GM12864 (cell line): ENCODE results near the gene TLR10.

ENCODE experiments used
- DNase-seq: peaks from one replicate; pipeline ENCODE4 v3.0.0-alpha.2; 2011; ENCODE audit warnings: low read depth
- H3K4me3 ChIP-seq: 2 replicates; pipeline ENCODE4 v1.5.1; 2011; ENCODE audit warnings: mild to moderate bottlenecking, low read depth, low read length, control low read depth
- TF ChIP-seq, protein P1 (sequence below): IDR thresholded peaks from 2 replicates; pipeline ENCODE4 v1.5.1; 2011; ENCODE audit warnings: low read depth, mild to moderate bottlenecking, moderate library complexity, low read length, control low read depth, inconsistent platforms; ENCODE audit errors: missing control alignments

Gene TLR10

DNA sequence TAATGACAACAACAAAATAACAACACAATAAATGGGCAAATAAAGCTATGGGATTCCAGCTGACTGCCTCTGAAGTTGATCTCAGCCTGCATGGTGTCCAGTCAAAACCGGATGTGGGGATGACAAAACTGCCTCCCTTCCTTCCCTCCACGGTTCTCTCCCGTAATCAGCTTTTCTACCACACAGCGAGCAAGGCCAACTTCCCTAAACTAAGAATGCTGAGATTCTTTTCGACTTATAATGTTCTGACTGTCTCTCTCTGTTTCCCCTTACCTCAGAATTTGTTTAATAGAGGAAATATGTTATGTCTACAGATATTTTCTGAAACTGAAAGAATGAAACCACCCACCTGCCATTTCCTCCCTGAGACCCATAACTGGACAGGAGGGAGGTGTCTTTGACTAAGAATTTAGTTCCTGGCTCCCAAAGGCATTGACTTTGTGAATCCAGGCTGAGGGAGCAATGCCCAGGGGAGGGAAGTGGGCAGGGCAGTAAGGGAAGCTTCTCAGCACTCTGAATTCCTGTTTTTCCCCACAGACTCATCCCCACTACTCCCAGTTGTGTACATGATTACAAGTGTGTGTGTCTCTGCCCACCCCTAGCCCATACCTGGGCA is 22.8 kb upstream of the TLR10 start:
- DNase-seq = peak; percentile 85
- peak overlapping the region; percentile 43; the same call in 1 of the 2 replicates for H3K4me3 ChIP-seq
- TF ChIP-seq, protein P1, sequence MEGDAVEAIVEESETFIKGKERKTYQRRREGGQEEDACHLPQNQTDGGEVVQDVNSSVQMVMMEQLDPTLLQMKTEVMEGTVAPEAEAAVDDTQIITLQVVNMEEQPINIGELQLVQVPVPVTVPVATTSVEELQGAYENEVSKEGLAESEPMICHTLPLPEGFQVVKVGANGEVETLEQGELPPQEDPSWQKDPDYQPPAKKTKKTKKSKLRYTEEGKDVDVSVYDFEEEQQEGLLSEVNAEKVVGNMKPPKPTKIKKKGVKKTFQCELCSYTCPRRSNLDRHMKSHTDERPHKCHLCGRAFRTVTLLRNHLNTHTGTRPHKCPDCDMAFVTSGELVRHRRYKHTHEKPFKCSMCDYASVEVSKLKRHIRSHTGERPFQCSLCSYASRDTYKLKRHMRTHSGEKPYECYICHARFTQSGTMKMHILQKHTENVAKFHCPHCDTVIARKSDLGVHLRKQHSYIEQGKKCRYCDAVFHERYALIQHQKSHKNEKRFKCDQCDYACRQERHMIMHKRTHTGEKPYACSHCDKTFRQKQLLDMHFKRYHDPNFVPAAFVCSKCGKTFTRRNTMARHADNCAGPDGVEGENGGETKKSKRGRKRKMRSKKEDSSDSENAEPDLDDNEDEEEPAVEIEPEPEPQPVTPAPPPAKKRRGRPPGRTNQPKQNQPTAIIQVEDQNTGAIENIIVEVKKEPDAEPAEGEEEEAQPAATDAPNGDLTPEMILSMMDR = no peak

DNA sequence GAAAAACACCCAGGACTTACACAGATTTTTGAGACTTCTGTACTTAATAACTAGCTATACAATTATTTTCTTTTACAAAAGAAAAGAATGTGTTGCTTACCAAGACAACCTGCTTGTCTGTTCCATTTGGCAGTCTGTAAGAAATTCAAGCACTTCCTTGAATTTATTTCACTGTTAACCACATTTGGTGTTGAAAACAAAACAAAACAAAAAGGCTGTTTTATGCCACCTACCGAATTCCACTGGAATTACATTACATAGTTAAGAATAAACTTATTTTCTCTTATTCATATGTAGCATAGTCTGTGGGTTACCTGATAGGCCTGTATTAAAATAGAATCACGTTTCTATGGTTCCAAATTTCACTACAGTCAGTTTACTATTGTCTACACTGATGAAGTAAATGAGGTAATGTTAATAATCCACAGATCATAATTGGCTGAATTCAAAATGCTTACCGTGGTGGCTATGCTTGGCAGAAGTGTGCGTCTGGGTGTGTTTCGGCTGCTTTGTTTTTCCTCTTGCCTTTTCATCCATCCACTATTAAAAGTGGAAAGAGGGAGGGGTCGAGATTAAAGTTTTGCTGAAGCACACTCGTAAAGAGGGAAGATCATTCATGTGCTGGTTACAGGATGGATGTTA is 22.0 kb upstream of the TLR10 start, which contains the start of gene TLR1:
TLR1 (minus strand) TSS at position 138 of the 642 bp plus-strand sequence. CDS start 5,960 bp downstream, outside the sequence.
- H3K4me3 ChIP-seq = peak within 1 kb of the TSS; percentile 43
- TF ChIP-seq, protein P1 = peak; percentile 38
- DNase-seq = no peak

DNA sequence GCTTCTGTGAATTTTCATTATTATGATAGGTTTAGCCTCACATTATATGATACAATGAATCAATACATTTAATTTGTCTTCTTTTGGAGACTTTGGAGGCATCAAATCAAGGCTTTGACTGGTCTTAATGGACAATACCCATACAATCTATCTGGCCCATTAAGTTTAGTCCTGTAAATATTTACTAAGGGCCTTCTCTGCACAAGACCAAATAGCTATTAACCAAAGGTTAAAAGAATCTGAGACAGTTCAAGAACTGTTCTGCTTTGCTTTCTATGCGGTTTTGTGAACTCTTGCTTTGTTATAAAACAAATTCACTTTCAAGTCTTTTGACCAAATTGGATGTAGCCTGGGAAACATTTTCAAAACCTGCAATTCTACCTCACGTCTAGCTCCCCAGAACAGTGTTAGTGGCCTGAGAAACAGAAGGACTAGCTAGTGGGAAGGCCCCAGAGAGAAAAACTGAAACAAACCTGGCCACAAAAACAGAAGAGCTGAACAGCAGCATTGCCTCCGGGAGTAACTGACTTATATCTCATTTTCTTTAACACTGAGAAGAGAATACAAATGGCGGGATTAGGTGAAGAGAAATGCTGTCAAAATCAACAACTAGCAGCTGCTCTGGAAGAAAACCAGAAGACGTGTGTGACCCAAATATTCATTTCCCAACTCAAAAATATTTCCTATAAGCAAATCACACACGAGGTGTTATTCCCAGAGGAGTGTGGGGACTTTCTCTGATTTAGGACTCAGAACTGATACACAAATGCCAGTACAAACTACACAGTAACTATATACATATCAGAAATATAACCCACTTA is 21.3 kb upstream of the TLR10 start:
- peak overlapping the region; percentile 38 for H3K4me3 ChIP-seq

GRCh38 chr4:38802561-38803355 is 20.0 kb upstream of the TLR10 start:
- no peak overlapping the region for H3K4me3 ChIP-seq
- no peak for DNase-seq
- TF ChIP-seq, protein P1 = no peak

More for the DNA sequence above, 21.3 kb upstream of the TLR10 start:
- peak; percentile 87 for DNase-seq
- TF ChIP-seq, protein P1 = no peak

DNA sequence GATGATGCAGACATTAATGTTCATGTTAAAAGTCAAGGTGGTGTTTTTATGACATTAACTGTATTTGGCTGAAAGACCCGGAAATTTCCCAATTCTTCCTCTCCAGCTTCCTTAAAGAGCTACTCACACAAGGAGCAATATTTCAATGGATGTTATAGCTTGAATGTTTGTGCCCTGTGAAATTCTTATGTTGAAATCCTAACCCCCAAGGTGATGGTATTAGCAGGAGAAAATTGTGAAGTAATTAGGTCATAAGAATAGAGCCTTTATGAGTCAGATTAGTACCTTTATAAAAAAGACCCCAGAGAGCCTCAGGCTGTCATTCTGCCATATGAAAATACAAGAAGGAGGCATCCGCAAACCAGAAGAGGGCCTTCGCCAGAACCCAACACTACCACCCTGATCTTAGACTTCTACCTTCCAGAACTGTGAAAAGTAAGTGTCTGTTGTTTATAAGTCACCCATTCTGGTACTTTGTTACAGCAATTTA is 18.2 kb upstream of the TLR10 start:
- DNase-seq = no peak
- no peak overlapping the region for H3K4me3 ChIP-seq
- TF ChIP-seq, protein P1 = no peak

- no peak for DNase-seq
- TF ChIP-seq, protein P1 = no peak
- H3K4me3 ChIP-seq = no peak overlapping the region
These were observed 17.6 kb upstream of the TLR10 start for GRCh38 chr4:38800366-38800765.
